Measurements from ENCODE around the gene TNK1.
A peak's percentile ranks its signal among the peaks of the same experiment; 100 is the strongest.

TNK1 gene

GRCh38 chr17:7351665-7352502 is 29.0 kb upstream of the TNK1 start, which contains the start of gene KCTD11 (continued):
- TF ChIP-seq OVOL3 (tag by site-specific recombination; IDR thresholded peaks at IDR 0.05) (no peak), ZNF311 (tag by site-specific recombination; IDR thresholded peaks at IDR 0.05; ENCODE audit: borderline replicate concordance) (no peak), BCL11B (tag by site-specific recombination; IDR thresholded peaks at IDR 0.05; ENCODE audit: low read depth) (no peak), ZNF792 (tag by site-specific recombination; IDR thresholded peaks at IDR 0.05) (no peak), ZNF132 (tag by site-specific recombination; IDR thresholded peaks at IDR 0.05; ENCODE audit: borderline replicate concordance) (no peak), ZNF777 (tag by site-specific recombination; IDR thresholded peaks at IDR 0.05; ENCODE audit: borderline replicate concordance) (no peak), KLF1 (tag by site-specific recombination; IDR thresholded peaks at IDR 0.05) (peak; percentile 80), ZNF157 (tag by site-specific recombination; IDR thresholded peaks at IDR 0.05) (no peak), ZNF747 (tag by site-specific recombination; IDR thresholded peaks at IDR 0.05) (no peak), ZNF174 (tag by site-specific recombination; IDR thresholded peaks at IDR 0.05) (no peak), YY1 (tag by site-specific recombination; IDR thresholded peaks at IDR 0.05) (no peak), ZBTB17 (tag by site-specific recombination; IDR thresholded peaks at IDR 0.05) (peak; percentile 88), ZNF280D (tag by site-specific recombination; IDR thresholded peaks at IDR 0.05) (no peak), ZBTB20 (tag by site-specific recombination; IDR thresholded peaks at IDR 0.05) (peak; percentile 96), ZNF701 (tag by site-specific recombination; IDR thresholded peaks at IDR 0.05) (no peak)
- TF ChIP-seq, protein P1, sequence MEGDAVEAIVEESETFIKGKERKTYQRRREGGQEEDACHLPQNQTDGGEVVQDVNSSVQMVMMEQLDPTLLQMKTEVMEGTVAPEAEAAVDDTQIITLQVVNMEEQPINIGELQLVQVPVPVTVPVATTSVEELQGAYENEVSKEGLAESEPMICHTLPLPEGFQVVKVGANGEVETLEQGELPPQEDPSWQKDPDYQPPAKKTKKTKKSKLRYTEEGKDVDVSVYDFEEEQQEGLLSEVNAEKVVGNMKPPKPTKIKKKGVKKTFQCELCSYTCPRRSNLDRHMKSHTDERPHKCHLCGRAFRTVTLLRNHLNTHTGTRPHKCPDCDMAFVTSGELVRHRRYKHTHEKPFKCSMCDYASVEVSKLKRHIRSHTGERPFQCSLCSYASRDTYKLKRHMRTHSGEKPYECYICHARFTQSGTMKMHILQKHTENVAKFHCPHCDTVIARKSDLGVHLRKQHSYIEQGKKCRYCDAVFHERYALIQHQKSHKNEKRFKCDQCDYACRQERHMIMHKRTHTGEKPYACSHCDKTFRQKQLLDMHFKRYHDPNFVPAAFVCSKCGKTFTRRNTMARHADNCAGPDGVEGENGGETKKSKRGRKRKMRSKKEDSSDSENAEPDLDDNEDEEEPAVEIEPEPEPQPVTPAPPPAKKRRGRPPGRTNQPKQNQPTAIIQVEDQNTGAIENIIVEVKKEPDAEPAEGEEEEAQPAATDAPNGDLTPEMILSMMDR (tag by site-specific recombination; IDR thresholded peaks at IDR 0.05): peak; percentile 85
- TF ChIP-seq, protein P2, sequence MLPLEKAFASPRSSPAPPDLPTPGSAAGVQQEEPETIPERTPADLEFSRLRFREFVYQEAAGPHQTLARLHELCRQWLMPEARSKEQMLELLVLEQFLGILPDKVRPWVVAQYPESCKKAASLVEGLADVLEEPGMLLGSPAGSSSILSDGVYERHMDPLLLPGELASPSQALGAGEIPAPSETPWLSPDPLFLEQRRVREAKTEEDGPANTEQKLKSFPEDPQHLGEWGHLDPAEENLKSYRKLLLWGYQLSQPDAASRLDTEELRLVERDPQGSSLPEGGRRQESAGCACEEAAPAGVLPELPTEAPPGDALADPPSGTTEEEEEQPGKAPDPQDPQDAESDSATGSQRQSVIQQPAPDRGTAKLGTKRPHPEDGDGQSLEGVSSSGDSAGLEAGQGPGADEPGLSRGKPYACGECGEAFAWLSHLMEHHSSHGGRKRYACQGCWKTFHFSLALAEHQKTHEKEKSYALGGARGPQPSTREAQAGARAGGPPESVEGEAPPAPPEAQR (tag by site-specific recombination; IDR thresholded peaks at IDR 0.05): no peak

DNA sequence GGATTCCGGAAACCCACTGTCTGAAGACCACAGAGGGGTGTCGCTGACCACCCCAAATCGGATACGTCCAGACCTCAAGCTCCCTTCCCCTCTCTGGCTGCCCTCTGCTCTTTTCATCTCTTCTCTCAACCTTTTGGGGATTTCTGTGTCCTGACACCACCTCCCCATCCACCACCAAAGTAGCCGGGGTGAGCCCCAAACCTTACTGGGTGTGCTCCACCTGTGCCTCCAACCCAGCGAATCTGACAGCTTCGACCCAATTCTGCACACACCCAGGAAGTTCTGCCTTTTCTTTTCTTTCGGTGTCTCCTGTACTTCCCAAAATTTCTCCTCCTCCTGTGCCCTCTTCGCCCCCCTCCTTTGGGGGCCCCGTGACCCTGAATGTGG is 28.4 kb upstream of the TNK1 start:
- Histone ChIP-seq H3K4me1 (ENCODE audit: control insufficient read depth, insufficient read depth, low read length) (peaks cover 14% of the 10 kb centered on the region), H3K36me3 (ENCODE audit: control insufficient read depth in 2 of 2, insufficient read depth in 1 of 2, low read length in 2 of 2) (no peaks in the 10 kb centered on the region), H3K27ac (ENCODE audit: extremely low read depth, low read depth, low read length) (peak overlapping the region; percentile 90), H3K9me3 (ENCODE audit: control insufficient read depth, insufficient read depth, low read depth, low read length) (no peaks in the 10 kb centered on the region), H3K4me3 (ENCODE audit: low read depth, low read length) (peak overlapping the region; percentile 70)
- ChIA-PET CTCF (interaction anchor here (0.6 to 3.5 kb wide), 4 partner anchors 9 to 208 kb away, joined by 3 to 14 read pairs (median 4); partner anchors contain the start of gene SENP3), POLR2A (no interaction called here)
- no peak for TF ChIP-seq ZBTB20 (tag by site-specific recombination; IDR thresholded peaks at IDR 0.05)
- TF ChIP-seq ZNF518A (tag by site-specific recombination; conservative IDR thresholded peaks at IDR 0.05; ENCODE audit: low read depth): no peak
- TF ChIP-seq, protein P3, sequence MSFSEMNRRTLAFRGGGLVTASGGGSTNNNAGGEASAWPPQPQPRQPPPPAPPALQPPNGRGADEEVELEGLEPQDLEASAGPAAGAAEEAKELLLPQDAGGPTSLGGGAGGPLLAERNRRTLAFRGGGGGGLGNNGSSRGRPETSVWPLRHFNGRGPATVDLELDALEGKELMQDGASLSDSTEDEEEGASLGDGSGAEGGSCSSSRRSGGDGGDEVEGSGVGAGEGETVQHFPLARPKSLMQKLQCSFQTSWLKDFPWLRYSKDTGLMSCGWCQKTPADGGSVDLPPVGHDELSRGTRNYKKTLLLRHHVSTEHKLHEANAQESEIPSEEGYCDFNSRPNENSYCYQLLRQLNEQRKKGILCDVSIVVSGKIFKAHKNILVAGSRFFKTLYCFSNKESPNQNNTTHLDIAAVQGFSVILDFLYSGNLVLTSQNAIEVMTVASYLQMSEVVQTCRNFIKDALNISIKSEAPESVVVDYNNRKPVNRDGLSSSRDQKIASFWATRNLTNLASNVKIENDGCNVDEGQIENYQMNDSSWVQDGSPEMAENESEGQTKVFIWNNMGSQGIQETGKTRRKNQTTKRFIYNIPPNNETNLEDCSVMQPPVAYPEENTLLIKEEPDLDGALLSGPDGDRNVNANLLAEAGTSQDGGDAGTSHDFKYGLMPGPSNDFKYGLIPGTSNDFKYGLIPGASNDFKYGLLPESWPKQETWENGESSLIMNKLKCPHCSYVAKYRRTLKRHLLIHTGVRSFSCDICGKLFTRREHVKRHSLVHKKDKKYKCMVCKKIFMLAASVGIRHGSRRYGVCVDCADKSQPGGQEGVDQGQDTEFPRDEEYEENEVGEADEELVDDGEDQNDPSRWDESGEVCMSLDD (tag by site-specific recombination; IDR thresholded peaks at IDR 0.05): peak; percentile 75; the same call in 1 of the 2 replicates
- TF ChIP-seq HOXD13 (CRISPR knock-in tag; IDR thresholded peaks at IDR 0.05; ENCODE audit: borderline replicate concordance): no peak

All from HEK293 (cell line).